IMR-90 (cell line): ENCODE data around the gene CARD18. TPM values are rescaled to one million over a fixed set of nuclear protein-coding genes. Genes with fewer than 3 reads are reported as not detected.

ENCODE experiments used
- ATAC-seq: fragments of 200-7000 bp; cut with Tn5 transposase; 2 replicates; pipeline ENCODE4 v1.9.1; 2020; ENCODE audit warnings: low read depth, mild to moderate bottlenecking, moderate library complexity
- BruUV-seq: library from RNA; stranded (reverse); fragments of 400-500 nt; replicated peaks from 2 replicates; lab custom pipeline; 2021; lab: Mats Ljungman, UMichigan
- CTCF ChIA-PET: fragments of 300-600 bp; formaldehyde crosslinking; extraction: SDS; loops from one replicate; lab custom pipeline; 2021; ENCODE audit warnings: antibody characterized with exemption; lab: Yijun Ruan, JAX
- POLR2A ChIA-PET: fragments of 300-600 bp; sonication (Branson Sonifier 250); formaldehyde crosslinking; loops from one replicate; lab custom pipeline; 2022; ENCODE audit warnings: antibody characterized with exemption; ENCODE audit not compliant: unreplicated experiment; lab: Charles Lee
- DNase-seq: peaks from one replicate; pipeline ENCODE4 v3.0.0; 2013
- H2AFZ ChIP-seq: replicated peaks from 2 replicates; pipeline ENCODE3; 2013; ENCODE audit warnings: low read length, mild to moderate bottlenecking; ENCODE audit not compliant: poor library complexity
- H2AK5ac ChIP-seq: 2 replicates; pipeline ENCODE4 v1.6.1; 2013; ENCODE audit warnings: low read depth, low read length, inconsistent platforms
- H2AK9ac ChIP-seq: replicated peaks from 2 replicates; pipeline ENCODE3; 2013; ENCODE audit warnings: mild to moderate bottlenecking, low read depth, low read length, moderate library complexity; ENCODE audit not compliant: poor library complexity
- H2BK120ac ChIP-seq: 2 replicates; pipeline ENCODE4 v1.6.1; 2013; ENCODE audit warnings: low read depth, low read length, inconsistent platforms
- H2BK15ac ChIP-seq: 3 replicates; pipeline ENCODE4 v1.6.1; 2013; ENCODE audit warnings: low read depth, low read length, inconsistent platforms
- H2BK20ac ChIP-seq: 2 replicates; pipeline ENCODE4 v1.6.1; 2013; ENCODE audit warnings: low read depth, mild to moderate bottlenecking, inconsistent platforms, low read length, moderate library complexity
- H2BK5ac ChIP-seq: 2 replicates; pipeline ENCODE4 v1.6.1; 2013; ENCODE audit warnings: mild to moderate bottlenecking, low read depth, low read length, inconsistent platforms; ENCODE audit not compliant: poor library complexity, severe bottlenecking
- H3K14ac ChIP-seq: replicated peaks from 2 replicates; pipeline ENCODE4 v1.6.1; 2013; ENCODE audit warnings: low read depth, low read length, inconsistent platforms
- H3K18ac ChIP-seq: 2 replicates; pipeline ENCODE4 v1.6.1; 2013; ENCODE audit warnings: low read depth, low read length, control low read depth
- H3K23ac ChIP-seq: 2 replicates; pipeline ENCODE4 v1.6.1; 2013; ENCODE audit warnings: low read depth, low read length, inconsistent platforms
- H3K27ac ChIP-seq: 2 replicates; pipeline ENCODE4 v1.5.1; 2013; ENCODE audit warnings: mild to moderate bottlenecking, control low read depth, low read length; ENCODE audit not compliant: insufficient read depth
- H3K27me3 ChIP-seq: 2 replicates; pipeline ENCODE4 v1.6.1; 2013; ENCODE audit warnings: low read length; ENCODE audit not compliant: control insufficient read depth, insufficient read depth
- H3K36me3 ChIP-seq: 2 replicates; pipeline ENCODE4 v1.6.1; 2013; ENCODE audit warnings: low read length, mixed read lengths; ENCODE audit not compliant: control insufficient read depth, insufficient read depth
- H3K4ac ChIP-seq: 2 replicates; pipeline ENCODE4 v1.6.1; 2013; ENCODE audit warnings: low read depth, low read length, inconsistent platforms
- H3K4me1 ChIP-seq: 2 replicates; pipeline ENCODE4 v1.6.1; 2013; ENCODE audit warnings: low read length, mixed read lengths; ENCODE audit not compliant: control insufficient read depth, insufficient read depth
- H3K4me2 ChIP-seq: 2 replicates; pipeline ENCODE4 v1.6.1; 2013; ENCODE audit warnings: low read depth, mild to moderate bottlenecking, control low read depth, low read length, moderate library complexity
- H3K4me3 ChIP-seq: 2 replicates; pipeline ENCODE4 v1.5.1; 2013; ENCODE audit warnings: low read depth, mild to moderate bottlenecking, control low read depth, low read length, moderate library complexity; ENCODE audit not compliant: insufficient read depth
- H3K56ac ChIP-seq: 2 replicates; pipeline ENCODE4 v1.6.1; 2013; ENCODE audit warnings: low read length, inconsistent platforms; ENCODE audit not compliant: insufficient read depth; ENCODE audit errors: extremely low read depth
- H3K79me1 ChIP-seq, 2 experiments: 2 replicates each; pipeline ENCODE4 v1.6.1; 2013; ENCODE audit warnings: low read length in 2 of 2, inconsistent platforms in 1 of 2, low read depth in 1 of 2
- H3K9ac ChIP-seq: 2 replicates; pipeline ENCODE4 v1.6.1; 2013; ENCODE audit warnings: low read depth, low read length, control low read depth
- H3K9me1 ChIP-seq: 2 replicates; pipeline ENCODE4 v1.6.1; 2013; ENCODE audit warnings: low read length, inconsistent platforms; ENCODE audit not compliant: insufficient read depth
- H3K9me3 ChIP-seq: 2 replicates; pipeline ENCODE4 v1.6.1; 2013; ENCODE audit warnings: low read length; ENCODE audit not compliant: control insufficient read depth, insufficient read depth
- H4K20me1 ChIP-seq: 2 replicates; pipeline ENCODE4 v1.6.1; 2013; ENCODE audit warnings: low read length, inconsistent platforms; ENCODE audit not compliant: insufficient read depth
- H4K5ac ChIP-seq: 2 replicates; pipeline ENCODE4 v1.6.1; 2013; ENCODE audit warnings: mild to moderate bottlenecking, low read depth, low read length, control low read depth
- H4K8ac ChIP-seq, 2 experiments: 2 replicates each; pipeline ENCODE4 v1.6.1; 2013; ENCODE audit warnings: low read depth in 2 of 2, low read length in 2 of 2, control low read depth in 1 of 2, inconsistent platforms in 1 of 2
- H4K91ac ChIP-seq: 2 replicates; pipeline ENCODE4 v1.6.1; 2013; ENCODE audit warnings: low read depth, low read length, inconsistent platforms; ENCODE audit not compliant: insufficient read depth
- MAFK ChIP-seq: IDR thresholded peaks from 2 replicates; pipeline ENCODE4 v1.6.1; 2012; ENCODE audit warnings: low read depth, low read length, improper control_type of control experiment
- WGBS, 2 experiments: methylation state at CpG; one replicate each; pipeline versions ENCODE4 v1.1.5 to v1.1.7; 2013; ENCODE audit warnings: missing lambda C conversion rate in 2 of 2; ENCODE audit not compliant: insufficient read length in 1 of 2; ENCODE audit errors: extremely low coverage in 2 of 2; 5-methylcytosine and 5-hydroxymethylcytosine counted together
- dilution Hi-C: fragments of 300-500 bp; cut with HindIII; formaldehyde crosslinking; loops from one replicate; pipeline ENCODE4 v1.14.3; 2018; ENCODE audit warnings: low sequenced_read_pairs; ENCODE audit not compliant: unreplicated experiment
- in situ Hi-C: fragments of 300-500 bp; cut with MboI; formaldehyde crosslinking; loops from 3 replicates; pipeline ENCODE4 v1.14.3; 2019; ENCODE audit warnings: low sequenced_read_pairs, inconsistent platforms, mixed read lengths
- intact Hi-C: fragments of 100-400 bp; cut with micrococcal nuclease; formaldehyde crosslinking; loops from 2 replicates; pipeline ENCODE4 v1.10.0; 2022
- polyA plus RNA-seq, 3 experiments: library from polyadenylated mRNA; depleted of rRNA; stranded (reverse); fragments of >200 nt; gene quantifications; 2 replicates each; pipeline ENCODE4 v1.2.3, GENCODE V29; 2012; ENCODE audit warnings: low replicate concordance in 1 of 3
- total RNA-seq: library from RNA; depleted of rRNA; stranded (reverse); fragments of >200 nt; gene quantifications from 2 replicates; pipeline ENCODE4 v1.2.3, GENCODE V29; 2012

The CARD18 gene
- total and polyA plus RNA-seq, 2 of the 4 experiments (the other 2 are of a cell fraction): not detected

DNA sequence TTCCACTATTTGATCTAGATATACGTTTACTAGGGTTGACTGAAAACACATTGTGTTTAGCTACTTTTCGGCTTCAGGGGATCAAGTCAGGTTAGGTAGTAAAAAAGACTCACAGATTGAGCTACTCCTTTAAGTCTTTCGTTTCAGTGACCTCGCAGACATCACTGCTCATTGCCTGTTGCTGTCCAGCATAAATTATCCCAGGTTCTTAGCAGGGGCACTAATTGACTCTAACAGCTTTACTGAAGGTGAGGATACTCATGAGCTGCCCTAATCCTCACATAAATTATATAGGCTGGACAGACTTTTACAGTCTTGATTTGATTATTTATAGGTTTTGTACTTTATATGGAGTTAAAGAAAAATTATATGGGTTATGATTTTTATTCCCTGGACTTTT lies 3.7 kb downstream of the CARD18 start:
- H3K23ac ChIP-seq: no peak overlapping the region
- 90% methylated on average over 2 of the region's 4 CpGs; no CpG with 5 or more reads in 1 of the 2 experiments for WGBS, 2 experiments
- H4K5ac ChIP-seq: no peak overlapping the region
- H3K14ac ChIP-seq: no peak overlapping the region
- H4K91ac ChIP-seq: no peak overlapping the region
- intact Hi-C loops: no loop called here
- H3K9me1 ChIP-seq: no peaks in the 10 kb centered on the region
- ChIA-PET POLR2A (no interaction called here), CTCF (no interaction called here)
- no peak overlapping the region for H3K4me2 ChIP-seq
- H4K8ac ChIP-seq: no peak overlapping the region
- no peaks in the 10 kb centered on the region; the same call in 1 of the 2 replicates for H3K9me3 ChIP-seq
- no peak overlapping the region for H3K4me3 ChIP-seq
- no peak overlapping the region for H2BK20ac ChIP-seq
- no peak overlapping the region for H2AK9ac ChIP-seq
- H3K9ac ChIP-seq: no peak overlapping the region
- no peaks in the 10 kb centered on the region for H3K79me1 ChIP-seq
- ATAC-seq (no peak), DNase-seq (no peak)
- in situ Hi-C loops: no loop called here
- H2AK5ac ChIP-seq: no peak overlapping the region
- H2BK15ac ChIP-seq: 0 out of 3 replicates have a peak overlapping the region, but pooled peaks have one; percentile 14
- H3K56ac ChIP-seq: no peak overlapping the region
- no TSS peak for BruUV-seq
- no peaks in the 10 kb centered on the region for H3K36me3 ChIP-seq
- H3K18ac ChIP-seq: no peak overlapping the region
- H2BK120ac ChIP-seq: no peak overlapping the region
- no peaks in the 10 kb centered on the region for H3K27me3 ChIP-seq
- H3K4ac ChIP-seq: no peak overlapping the region
- no peak for TF ChIP-seq MAFK
- H2AFZ ChIP-seq: no peak overlapping the region
- no peaks in the 10 kb centered on the region for H4K20me1 ChIP-seq
- dilution Hi-C loops: no loop called here
- no peak overlapping the region for H2BK5ac ChIP-seq
- H3K27ac ChIP-seq: no peak overlapping the region
- no peaks in the 10 kb centered on the region; the same call in 1 of the 2 replicates for H3K4me1 ChIP-seq
